ENCODE data around the gene RUBCNL. TPM values are rescaled to one million over a fixed set of nuclear protein-coding genes. Genes with fewer than 3 reads are reported as not detected.

Gene RUBCNL
- total and polyA plus RNA-seq, 9 of the 15 experiments (the other 6 are each of a cell fraction or from before 2014, with no cell fraction given): 0.04 to 0.35 (median 0.12) TPM; not detected in 3

- Histone ChIP-seq H4K20me1 (replicated peaks; ENCODE audit: control insufficient read depth, insufficient read depth, low read length) (no peaks in the 10 kb centered on the region), H3K27ac (ENCODE audit: extremely low read depth, low read depth, low read length) (no peak overlapping the region), H3K36me3 (ENCODE audit: control insufficient read depth, insufficient read depth, low read length) (no peaks in the 10 kb centered on the region), H3K9me1 (ENCODE audit: control insufficient read depth, insufficient read depth, low read length) (no peaks in the 10 kb centered on the region), H3K9ac (ENCODE audit: insufficient read depth in 1 of 2, low read depth in 2 of 2, low read length in 2 of 2) (no peak overlapping the region), H3K27me3 (ENCODE audit: control insufficient read depth in 2 of 2, insufficient read depth in 2 of 2, low read length in 2 of 2) (no peaks in the 10 kb centered on the region), H3K4me1 (replicated peaks in 1 of 2; ENCODE audit: control insufficient read depth in 2 of 2, insufficient read depth in 2 of 2, low read length in 2 of 2) (no peaks in the 10 kb centered on the region; a peak in 1 of 5 replicates), H3K79me2 (ENCODE audit: control insufficient read depth, insufficient read depth, low read length) (no peaks in the 10 kb centered on the region), H3K4me2 (ENCODE audit: insufficient read depth, low read length) (no peak overlapping the region), H3K4me3 (no peak overlapping the region), H3K9me3 (replicated peaks; ENCODE audit: control insufficient read depth, insufficient read depth, low read depth, low read length) (no peaks in the 10 kb centered on the region), H2AFZ (ENCODE audit: low read depth, low read length) (no peak overlapping the region)
- no TSS peak for BruUV-seq (replicated peaks)
- CTCF ChIA-PET (ENCODE audit: low intra/inter-chr PET ratio): no interaction called here
- intact Hi-C loops (cut with micrococcal nuclease) (no loop called here), in situ Hi-C loops (cut with MboI) (loop anchor here (25.0 kb wide), 1 partner anchor 382 kb away; no protein-coding TSS in a partner anchor)
- POLR2A ChIA-PET: no interaction called here
- TF ChIP-seq TAF7 (tag; IDR thresholded peaks at IDR 0.05) (no peak), MIER1 (IDR thresholded peaks at IDR 0.05; ENCODE audit: low read depth) (no peak), NCOR1 (IDR thresholded peaks at IDR 0.05) (no peak), BRF2 (IDR thresholded peaks at IDR 0.05; ENCODE audit: borderline replicate concordance, insufficient read depth, insufficient read length) (no peak), MTA3 (IDR thresholded peaks at IDR 0.05; ENCODE audit: borderline replicate concordance) (no peak), SP2 (IDR thresholded peaks at IDR 0.05; ENCODE audit: extremely low read depth, low read depth, low read length, poor library complexity, severe bottlenecking) (no peak), ZNF282 (CRISPR knock-in tag; IDR thresholded peaks at IDR 0.05) (no peak), HINFP (tag; conservative IDR thresholded peaks at IDR 0.05; ENCODE audit: low read depth) (no peak), ZNF589 (CRISPR knock-in tag; IDR thresholded peaks at IDR 0.05; ENCODE audit: low read depth) (no peak), GTF2E2 (tag; IDR thresholded peaks at IDR 0.05) (no peak), ZNF740 (CRISPR knock-in tag; IDR thresholded peaks at IDR 0.05) (no peak), ZNF740 (tag; IDR thresholded peaks at IDR 0.05) (no peak), HMG20A (CRISPR knock-in tag; conservative IDR thresholded peaks at IDR 0.05) (no peak), BMI1 (IDR thresholded peaks at IDR 0.05; ENCODE audit: low read length) (no peak)
- no peak for ATAC-seq
- WGBS (ENCODE audit: insufficient coverage, low coverage, missing lambda C conversion rate): 6% methylated on average over 1 of the region's 1 CpG
- DNase-seq (ENCODE audit: extremely low read depth in 1 of 4, low spot score in 3 of 4): no peak
- no peak for FAIRE-seq
Measured at GRCh38 chr13:46318986-46319385, 68.1 kb downstream of the RUBCNL start.

Data from K562 (cell line).